ENCODE data around the gene PLK2. TPM values are rescaled to one million over a fixed set of nuclear protein-coding genes. Genes with fewer than 3 reads are reported as not detected.

PLK2 gene
- polyA plus RNA-seq, 2 of the 4 experiments (the other 2 are of a cell fraction) = 168 to 230 TPM

DNA sequence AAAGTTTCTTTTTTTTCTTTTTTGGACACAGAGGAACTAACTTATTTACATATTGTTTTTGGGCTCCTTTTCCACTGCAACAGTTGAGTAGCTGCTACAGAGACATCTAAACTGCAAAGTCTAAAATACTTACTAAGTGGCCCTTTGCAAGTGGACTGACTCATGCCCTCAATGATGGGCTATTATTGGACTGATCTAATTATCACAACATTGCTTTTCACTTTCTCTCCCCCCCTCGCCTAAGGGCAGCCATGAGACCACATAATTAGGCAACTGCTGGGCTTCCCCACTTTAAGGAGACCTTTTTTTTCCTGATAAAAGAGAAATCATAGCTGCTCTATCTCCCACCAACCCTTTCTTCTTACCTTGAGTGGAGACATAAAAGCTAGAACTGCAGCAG lies 47.0 kb downstream of the PLK2 start:
- 100% methylated on average over 1 of the region's 1 CpG for WGBS (ENCODE audit: missing lambda C conversion rate)
- Histone ChIP-seq H3K27ac (peak overlapping the region in 1 of 2 experiments; percentile 75; a peak in 1 of 6 replicates), H3K4me1 (peaks cover 41% of the 10 kb centered on the region), H3K4me3 (no peak overlapping the region), H3K9me3 (no peaks in the 10 kb centered on the region), H3K4me2 (no peak overlapping the region)
- no peak for FAIRE-seq
- ChIA-PET CTCF (interaction anchor here (0.6 kb wide), 1 partner anchor 22 kb away, joined by 3 read pairs; no protein-coding TSS in a partner anchor), POLR2A (no interaction called here)
- TF ChIP-seq KDM5A (IDR thresholded peaks at IDR 0.05) = no peak
- no peak for TF ChIP-seq CBX2 (IDR thresholded peaks at IDR 0.05; ENCODE audit: borderline replicate concordance, low read depth)
- no peak for TF ChIP-seq MYC (IDR thresholded peaks at IDR 0.05; ENCODE audit: borderline replicate concordance, low read length)
- TF ChIP-seq RCOR1 (IDR thresholded peaks at IDR 0.05; ENCODE audit: low read depth, low read length) = no peak
- TF ChIP-seq ESRRA (IDR thresholded peaks at IDR 0.05; ENCODE audit: borderline replicate concordance, low read length) = no peak
- no peak for TF ChIP-seq ZNF302 (CRISPR knock-in tag; IDR thresholded peaks at IDR 0.05)
- no peak for DNase-seq (ENCODE audit: low read depth in 1 of 2, low spot score in 1 of 2)
- no peak for ATAC-seq

GRCh38 chr5:58412081-58412480 lies 47.8 kb downstream of the PLK2 start:
- Histone ChIP-seq H3K4me2 (no peak overlapping the region), H3K4me3 (no peak overlapping the region), H3K27ac (peak overlapping the region; percentile 75 to 84; a peak in 4 of 6 replicates), H3K9me3 (no peaks in the 10 kb centered on the region), H3K4me1 (peaks cover 50% of the 10 kb centered on the region)
- FAIRE-seq (no peak), ATAC-seq (no peak), DNase-seq (ENCODE audit: low read depth in 1 of 2, low spot score in 1 of 2) (no peak)
- ChIA-PET CTCF (no interaction called here), POLR2A (no interaction called here)
- WGBS (ENCODE audit: missing lambda C conversion rate) = 100% methylated on average over 2 of the region's 2 CpGs
- TF ChIP-seq, protein P1, sequence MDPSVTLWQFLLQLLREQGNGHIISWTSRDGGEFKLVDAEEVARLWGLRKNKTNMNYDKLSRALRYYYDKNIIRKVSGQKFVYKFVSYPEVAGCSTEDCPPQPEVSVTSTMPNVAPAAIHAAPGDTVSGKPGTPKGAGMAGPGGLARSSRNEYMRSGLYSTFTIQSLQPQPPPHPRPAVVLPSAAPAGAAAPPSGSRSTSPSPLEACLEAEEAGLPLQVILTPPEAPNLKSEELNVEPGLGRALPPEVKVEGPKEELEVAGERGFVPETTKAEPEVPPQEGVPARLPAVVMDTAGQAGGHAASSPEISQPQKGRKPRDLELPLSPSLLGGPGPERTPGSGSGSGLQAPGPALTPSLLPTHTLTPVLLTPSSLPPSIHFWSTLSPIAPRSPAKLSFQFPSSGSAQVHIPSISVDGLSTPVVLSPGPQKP (IDR thresholded peaks at IDR 0.05; ENCODE audit: low read depth, low read length) = no peak
- TF ChIP-seq SMC3 (IDR thresholded peaks at IDR 0.05) (no peak), NR3C1 (IDR thresholded peaks at IDR 0.05) (no peak), ATOH8 (CRISPR knock-in tag; IDR thresholded peaks at IDR 0.05; ENCODE audit: low read depth) (no peak), NFE2L2 (conservative IDR thresholded peaks at IDR 0.05; ENCODE audit: low read length) (no peak), RARB (CRISPR knock-in tag; IDR thresholded peaks at IDR 0.05) (no peak), EHMT2 (IDR thresholded peaks at IDR 0.05; ENCODE audit: low read depth) (no peak), BHLHE40 (IDR thresholded peaks at IDR 0.05; ENCODE audit: low read depth, low read length) (no peak), MAZ (IDR thresholded peaks at IDR 0.05; ENCODE audit: borderline replicate concordance, low read depth, low read length) (no peak), CHD2 (IDR thresholded peaks at IDR 0.05; ENCODE audit: low read length, partially characterized antibody) (no peak), MAFK (IDR thresholded peaks at IDR 0.05; ENCODE audit: partially characterized antibody) (no peak), CTCF (IDR thresholded peaks at IDR 0.05) (no peak), ZFP36 (IDR thresholded peaks at IDR 0.05; ENCODE audit: borderline replicate concordance, partially characterized antibody) (no peak), MYC (IDR thresholded peaks at IDR 0.05; ENCODE audit: borderline replicate concordance, low read length) (no peak), FOXS1 (CRISPR knock-in tag; IDR thresholded peaks at IDR 0.05) (no peak), CBX2 (IDR thresholded peaks at IDR 0.05; ENCODE audit: borderline replicate concordance, low read depth) (no peak)
- TF ChIP-seq, protein P2, sequence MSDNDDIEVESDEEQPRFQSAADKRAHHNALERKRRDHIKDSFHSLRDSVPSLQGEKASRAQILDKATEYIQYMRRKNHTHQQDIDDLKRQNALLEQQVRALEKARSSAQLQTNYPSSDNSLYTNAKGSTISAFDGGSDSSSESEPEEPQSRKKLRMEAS (IDR thresholded peaks at IDR 0.05) = no peak

All from A549 (cell line).